Measurements from ENCODE around the gene BCKDHB.

BCKDHB gene

DNA sequence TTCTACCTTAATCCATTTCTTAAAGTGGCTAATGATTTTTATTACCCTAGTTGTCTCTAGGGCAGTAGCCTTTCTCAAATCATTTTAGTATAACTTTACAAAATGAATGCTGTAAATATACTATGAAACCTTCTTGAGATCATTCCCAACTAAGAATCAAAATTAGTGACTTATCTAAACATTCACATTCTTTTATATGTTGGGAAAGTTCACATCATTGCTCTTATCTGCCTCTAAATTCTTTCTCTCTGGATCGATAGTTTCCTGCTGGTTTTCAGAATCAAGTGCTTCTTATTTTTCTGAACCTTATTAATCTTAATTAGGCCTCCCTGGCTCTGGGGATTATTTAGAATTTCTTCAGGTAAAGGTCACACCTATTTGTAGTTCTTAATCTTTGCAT lies 126.8 kb downstream of the BCKDHB start:
- TF ChIP-seq EZH2 (optimal IDR thresholded peaks at IDR 0.05; ENCODE audit: low read depth, low read length): no peak
- TF ChIP-seq, protein P1, sequence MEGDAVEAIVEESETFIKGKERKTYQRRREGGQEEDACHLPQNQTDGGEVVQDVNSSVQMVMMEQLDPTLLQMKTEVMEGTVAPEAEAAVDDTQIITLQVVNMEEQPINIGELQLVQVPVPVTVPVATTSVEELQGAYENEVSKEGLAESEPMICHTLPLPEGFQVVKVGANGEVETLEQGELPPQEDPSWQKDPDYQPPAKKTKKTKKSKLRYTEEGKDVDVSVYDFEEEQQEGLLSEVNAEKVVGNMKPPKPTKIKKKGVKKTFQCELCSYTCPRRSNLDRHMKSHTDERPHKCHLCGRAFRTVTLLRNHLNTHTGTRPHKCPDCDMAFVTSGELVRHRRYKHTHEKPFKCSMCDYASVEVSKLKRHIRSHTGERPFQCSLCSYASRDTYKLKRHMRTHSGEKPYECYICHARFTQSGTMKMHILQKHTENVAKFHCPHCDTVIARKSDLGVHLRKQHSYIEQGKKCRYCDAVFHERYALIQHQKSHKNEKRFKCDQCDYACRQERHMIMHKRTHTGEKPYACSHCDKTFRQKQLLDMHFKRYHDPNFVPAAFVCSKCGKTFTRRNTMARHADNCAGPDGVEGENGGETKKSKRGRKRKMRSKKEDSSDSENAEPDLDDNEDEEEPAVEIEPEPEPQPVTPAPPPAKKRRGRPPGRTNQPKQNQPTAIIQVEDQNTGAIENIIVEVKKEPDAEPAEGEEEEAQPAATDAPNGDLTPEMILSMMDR (IDR thresholded peaks at IDR 0.05; ENCODE audit: low read length): no peak
- no peak for TF ChIP-seq EZH2phosphoT487 (IDR thresholded peaks at IDR 0.05; ENCODE audit: low read length)
- Histone ChIP-seq H3K27ac (ENCODE audit: low read length) (no peak overlapping the region), H4K20me1 (ENCODE audit: insufficient read depth, low read length) (no peaks in the 10 kb centered on the region), H3K9me3 (replicated peaks; ENCODE audit: insufficient read depth, low read length) (no peaks in the 10 kb centered on the region), H3K4me3 (ENCODE audit: low read length) (no peak overlapping the region), H3K79me2 (ENCODE audit: low read length) (no peaks in the 10 kb centered on the region), H3K9me2 (replicated peaks; ENCODE audit: insufficient read depth, low read length) (no peaks in the 10 kb centered on the region), H3K27me3 (replicated peaks; ENCODE audit: insufficient read depth, low read length) (no peaks in the 10 kb centered on the region), H2AFZ (ENCODE audit: low read length) (no peak overlapping the region), H3K9ac (ENCODE audit: low read length) (no peak overlapping the region), H3K36me3 (replicated peaks; ENCODE audit: insufficient read depth, low read length) (no peaks in the 10 kb centered on the region; the same call in 1 of the 2 replicates), H3K4me2 (ENCODE audit: low read depth, low read length) (no peak overlapping the region), H3K4me1 (ENCODE audit: low read length) (no peaks in the 10 kb centered on the region), H3F3A (ENCODE audit: insufficient read depth, low read length) (no peaks in the 10 kb centered on the region)
- no peak for DNase-seq

DNA sequence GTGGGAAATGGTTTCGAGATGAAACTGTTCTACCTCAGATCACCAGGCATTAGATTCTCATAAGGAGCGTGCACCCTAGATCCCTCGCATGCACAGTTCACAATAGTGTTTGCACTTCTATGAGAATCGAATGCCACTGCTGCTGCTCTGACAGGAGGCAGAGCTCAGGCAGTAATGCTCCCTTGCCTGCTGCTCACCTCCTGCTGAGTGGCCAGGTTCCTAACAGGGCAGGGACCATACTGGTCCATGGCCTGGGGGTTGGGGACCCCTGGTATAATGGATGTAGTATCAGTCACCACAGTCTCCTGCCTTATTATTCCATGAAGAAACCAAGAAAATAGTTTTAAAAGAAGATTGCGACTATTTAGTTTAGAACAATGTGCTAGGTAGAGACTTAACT lies 127.5 kb downstream of the BCKDHB start:
- no peak overlapping the region for H2AFZ ChIP-seq (ENCODE audit: low read length)
- no peak overlapping the region for H3K4me3 ChIP-seq (ENCODE audit: low read length)
- H4K20me1 ChIP-seq (ENCODE audit: insufficient read depth, low read length): no peaks in the 10 kb centered on the region
- no peak for DNase-seq
- H3K4me1 ChIP-seq (ENCODE audit: low read length): no peaks in the 10 kb centered on the region
- no peak overlapping the region for H3K9ac ChIP-seq (ENCODE audit: low read length)
- H3F3A ChIP-seq (ENCODE audit: insufficient read depth, low read length): no peaks in the 10 kb centered on the region
- no peaks in the 10 kb centered on the region; the same call in 1 of the 2 replicates for H3K36me3 ChIP-seq (replicated peaks; ENCODE audit: insufficient read depth, low read length)
- no peak overlapping the region for H3K27ac ChIP-seq (ENCODE audit: low read length)
- H3K79me2 ChIP-seq (ENCODE audit: low read length): no peaks in the 10 kb centered on the region
- TF ChIP-seq EZH2 (optimal IDR thresholded peaks at IDR 0.05; ENCODE audit: low read depth, low read length) (no peak), EZH2phosphoT487 (IDR thresholded peaks at IDR 0.05; ENCODE audit: low read length) (no peak)
- TF ChIP-seq, protein P1 (IDR thresholded peaks at IDR 0.05; ENCODE audit: low read length): no peak
- H3K27me3 ChIP-seq (replicated peaks; ENCODE audit: insufficient read depth, low read length): no peaks in the 10 kb centered on the region
- no peaks in the 10 kb centered on the region for H3K9me2 ChIP-seq (replicated peaks; ENCODE audit: insufficient read depth, low read length)
- no peaks in the 10 kb centered on the region for H3K9me3 ChIP-seq (replicated peaks; ENCODE audit: insufficient read depth, low read length)
- H3K4me2 ChIP-seq (ENCODE audit: low read depth, low read length): no peak overlapping the region

DNA sequence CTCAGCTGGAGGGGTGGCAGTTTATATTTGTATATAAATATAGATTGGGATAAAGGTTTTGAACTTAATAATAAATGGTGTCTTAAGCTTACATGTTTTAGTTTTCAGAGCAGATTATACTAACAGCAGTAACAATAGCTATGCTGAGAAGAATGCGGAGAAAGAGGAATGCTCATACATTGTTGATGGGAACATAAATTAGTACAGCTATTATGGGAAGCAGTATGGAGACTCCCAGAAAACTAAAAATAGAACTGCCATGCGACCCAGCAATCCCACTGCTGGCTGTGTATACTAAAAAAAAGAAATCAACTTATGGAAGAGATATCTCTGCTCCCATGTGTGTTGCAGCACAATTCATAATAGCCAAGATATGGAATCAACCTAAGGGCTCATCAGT lies 127.9 kb downstream of the BCKDHB start:
- Histone ChIP-seq H3K4me2 (ENCODE audit: low read depth, low read length) (no peak overlapping the region), H3K9me3 (replicated peaks; ENCODE audit: insufficient read depth, low read length) (no peaks in the 10 kb centered on the region), H3K9me2 (replicated peaks; ENCODE audit: insufficient read depth, low read length) (no peaks in the 10 kb centered on the region), H3K79me2 (ENCODE audit: low read length) (no peaks in the 10 kb centered on the region), H3K36me3 (replicated peaks; ENCODE audit: insufficient read depth, low read length) (no peaks in the 10 kb centered on the region; the same call in 1 of the 2 replicates), H3K27me3 (replicated peaks; ENCODE audit: insufficient read depth, low read length) (no peaks in the 10 kb centered on the region), H4K20me1 (ENCODE audit: insufficient read depth, low read length) (no peaks in the 10 kb centered on the region), H3K4me3 (ENCODE audit: low read length) (no peak overlapping the region), H3K9ac (ENCODE audit: low read length) (no peak overlapping the region), H3F3A (ENCODE audit: insufficient read depth, low read length) (no peaks in the 10 kb centered on the region), H2AFZ (ENCODE audit: low read length) (no peak overlapping the region), H3K27ac (ENCODE audit: low read length) (no peak overlapping the region), H3K4me1 (ENCODE audit: low read length) (no peaks in the 10 kb centered on the region)
- TF ChIP-seq EZH2 (optimal IDR thresholded peaks at IDR 0.05; ENCODE audit: low read depth, low read length): no peak
- TF ChIP-seq, protein P1 (IDR thresholded peaks at IDR 0.05; ENCODE audit: low read length): no peak
- no peak for TF ChIP-seq EZH2phosphoT487 (IDR thresholded peaks at IDR 0.05; ENCODE audit: low read length)
- no peak for DNase-seq
